HL-60 (cell line): ENCODE measurements around the gene ARRB1.

ENCODE experiments used
- DNase-seq, 2 experiments: peaks; one replicate each; pipeline ENCODE4 v3.0.0-alpha.2; 2010 to 2020; ENCODE audit warnings: low read depth in 1 of 2, low spot score in 1 of 2
- H3K27ac ChIP-seq: fragments of 250-450 bp; sonication (Bioruptor Pico); replicated peaks from 2 replicates; pipeline ENCODE4 v1.5.1; 2020; ENCODE audit warnings: mild to moderate bottlenecking, moderate library complexity
- H3K27me3 ChIP-seq: fragments of 250-450 bp; sonication (Bioruptor Pico); 2 replicates; pipeline ENCODE4 v1.5.1; 2021; ENCODE audit warnings: mild to moderate bottlenecking, moderate library complexity; ENCODE audit not compliant: insufficient read depth, poor library complexity, severe bottlenecking
- H3K4me3 ChIP-seq: replicated peaks from 2 replicates; pipeline ENCODE4 v1.5.1; 2011; ENCODE audit warnings: mild to moderate bottlenecking, control low read depth, low read length; ENCODE audit not compliant: insufficient read depth
- CTCF ChIP-seq: IDR thresholded peaks from one replicate; pipeline ENCODE4 v1.5.1; 2011; ENCODE audit warnings: low read length, control low read depth, inconsistent platforms; ENCODE audit not compliant: insufficient read depth
- GABPA ChIP-seq: IDR thresholded peaks from 2 replicates; pipeline ENCODE4 v1.6.1; 2012; ENCODE audit warnings: low read depth
- POLR2AphosphoS5 ChIP-seq: IDR thresholded peaks from 2 replicates; pipeline ENCODE4 v1.6.1; 2012; ENCODE audit warnings: low read depth
- REST ChIP-seq: IDR thresholded peaks from 2 replicates; pipeline ENCODE4 v1.6.1; 2012; ENCODE audit warnings: low read depth; ENCODE audit not compliant: insufficient replicate concordance
- SPI1 ChIP-seq: IDR thresholded peaks from 2 replicates; pipeline ENCODE4 v1.6.1; 2012; ENCODE audit warnings: low read depth, mild to moderate bottlenecking, borderline replicate concordance

The ARRB1 gene

GRCh38 chr11:75233754-75234172 lies 117.7 kb downstream of the ARRB1 start:
- DNase-seq, result peak; percentile 24 to 32
- Histone ChIP-seq H3K27me3 (peaks cover 5% of the 10 kb centered on the region), H3K4me3 (no peak overlapping the region), H3K27ac (no peak overlapping the region)
- TF ChIP-seq POLR2AphosphoS5 (no peak), SPI1 (peak; percentile 35; the same call in 1 of the 2 replicates), CTCF (no peak), REST (peak; percentile 98), GABPA (no peak)

- TF ChIP-seq SPI1, result no peak
- TF ChIP-seq REST, result no peak
- TF ChIP-seq CTCF, result no peak
- no peak for TF ChIP-seq GABPA
- no peak for TF ChIP-seq POLR2AphosphoS5
- H3K27ac ChIP-seq, result no peak overlapping the region
- peaks cover 2% of the 10 kb centered on the region for H3K27me3 ChIP-seq
- no peak for DNase-seq
- no peak overlapping the region for H3K4me3 ChIP-seq
Observed at GRCh38 chr11:75230621-75231020, 120.8 kb downstream of the ARRB1 start.

GRCh38 chr11:75229466-75229865 lies 122.0 kb downstream of the ARRB1 start:
- no peak for TF ChIP-seq CTCF
- no peak for TF ChIP-seq GABPA
- TF ChIP-seq POLR2AphosphoS5, result no peak
- TF ChIP-seq SPI1, result no peak
- no peak for DNase-seq
- H3K4me3 ChIP-seq, result no peak overlapping the region
- no peak overlapping the region for H3K27ac ChIP-seq
- H3K27me3 ChIP-seq, result no peaks in the 10 kb centered on the region

GRCh38 chr11:75225794-75226193 lies 125.7 kb downstream of the ARRB1 start:
- Histone ChIP-seq H3K27me3 (no peaks in the 10 kb centered on the region), H3K27ac (no peak overlapping the region)
- TF ChIP-seq POLR2AphosphoS5, result no peak
- no peak for TF ChIP-seq GABPA
- TF ChIP-seq CTCF, result no peak

More at GRCh38 chr11:75225794-75226193, 125.7 kb downstream of the ARRB1 start:
- no peak for DNase-seq
- no peak overlapping the region for H3K4me3 ChIP-seq
